IMR-90 (cell line): Measurements from ENCODE around the gene KLK11. TPM values are rescaled to one million over a fixed set of nuclear protein-coding genes. Genes with fewer than 3 reads are reported as not detected.

Experiments used
- ATAC-seq: fragments of 200-7000 bp; cut with Tn5 transposase; 2 replicates; pipeline ENCODE4 v1.9.1; 2020; ENCODE audit warnings: low read depth, mild to moderate bottlenecking, moderate library complexity
- BruUV-seq: library from RNA; stranded (reverse); fragments of 400-500 nt; replicated peaks from 2 replicates; lab custom pipeline; 2021; lab: Mats Ljungman, UMichigan
- CTCF ChIA-PET: fragments of 300-600 bp; formaldehyde crosslinking; extraction: SDS; loops from one replicate; lab custom pipeline; 2021; ENCODE audit warnings: antibody characterized with exemption; lab: Yijun Ruan, JAX
- POLR2A ChIA-PET: fragments of 300-600 bp; sonication (Branson Sonifier 250); formaldehyde crosslinking; loops from one replicate; lab custom pipeline; 2022; ENCODE audit warnings: antibody characterized with exemption; ENCODE audit not compliant: unreplicated experiment; lab: Charles Lee
- DNase-seq: peaks from one replicate; pipeline ENCODE4 v3.0.0; 2013
- H2AFZ ChIP-seq: replicated peaks from 2 replicates; pipeline ENCODE3; 2013; ENCODE audit warnings: low read length, mild to moderate bottlenecking; ENCODE audit not compliant: poor library complexity
- H2AK5ac ChIP-seq: 2 replicates; pipeline ENCODE4 v1.6.1; 2013; ENCODE audit warnings: low read depth, low read length, inconsistent platforms
- H2AK9ac ChIP-seq: replicated peaks from 2 replicates; pipeline ENCODE3; 2013; ENCODE audit warnings: mild to moderate bottlenecking, low read depth, low read length, moderate library complexity; ENCODE audit not compliant: poor library complexity
- H2BK120ac ChIP-seq: 2 replicates; pipeline ENCODE4 v1.6.1; 2013; ENCODE audit warnings: low read depth, low read length, inconsistent platforms
- H2BK15ac ChIP-seq: 3 replicates; pipeline ENCODE4 v1.6.1; 2013; ENCODE audit warnings: low read depth, low read length, inconsistent platforms
- H2BK20ac ChIP-seq: 2 replicates; pipeline ENCODE4 v1.6.1; 2013; ENCODE audit warnings: low read depth, mild to moderate bottlenecking, inconsistent platforms, low read length, moderate library complexity
- H2BK5ac ChIP-seq: 2 replicates; pipeline ENCODE4 v1.6.1; 2013; ENCODE audit warnings: mild to moderate bottlenecking, low read depth, low read length, inconsistent platforms; ENCODE audit not compliant: poor library complexity, severe bottlenecking
- H3K14ac ChIP-seq: replicated peaks from 2 replicates; pipeline ENCODE4 v1.6.1; 2013; ENCODE audit warnings: low read depth, low read length, inconsistent platforms
- H3K18ac ChIP-seq: 2 replicates; pipeline ENCODE4 v1.6.1; 2013; ENCODE audit warnings: low read depth, low read length, control low read depth
- H3K23ac ChIP-seq: 2 replicates; pipeline ENCODE4 v1.6.1; 2013; ENCODE audit warnings: low read depth, low read length, inconsistent platforms
- H3K27ac ChIP-seq: 2 replicates; pipeline ENCODE4 v1.5.1; 2013; ENCODE audit warnings: mild to moderate bottlenecking, control low read depth, low read length; ENCODE audit not compliant: insufficient read depth
- H3K27me3 ChIP-seq: 2 replicates; pipeline ENCODE4 v1.6.1; 2013; ENCODE audit warnings: low read length; ENCODE audit not compliant: control insufficient read depth, insufficient read depth
- H3K36me3 ChIP-seq: 2 replicates; pipeline ENCODE4 v1.6.1; 2013; ENCODE audit warnings: low read length, mixed read lengths; ENCODE audit not compliant: control insufficient read depth, insufficient read depth
- H3K4ac ChIP-seq: 2 replicates; pipeline ENCODE4 v1.6.1; 2013; ENCODE audit warnings: low read depth, low read length, inconsistent platforms
- H3K4me1 ChIP-seq: 2 replicates; pipeline ENCODE4 v1.6.1; 2013; ENCODE audit warnings: low read length, mixed read lengths; ENCODE audit not compliant: control insufficient read depth, insufficient read depth
- H3K4me2 ChIP-seq: 2 replicates; pipeline ENCODE4 v1.6.1; 2013; ENCODE audit warnings: low read depth, mild to moderate bottlenecking, control low read depth, low read length, moderate library complexity
- H3K4me3 ChIP-seq: 2 replicates; pipeline ENCODE4 v1.5.1; 2013; ENCODE audit warnings: low read depth, mild to moderate bottlenecking, control low read depth, low read length, moderate library complexity; ENCODE audit not compliant: insufficient read depth
- H3K56ac ChIP-seq: 2 replicates; pipeline ENCODE4 v1.6.1; 2013; ENCODE audit warnings: low read length, inconsistent platforms; ENCODE audit not compliant: insufficient read depth; ENCODE audit errors: extremely low read depth
- H3K79me1 ChIP-seq, 2 experiments: 2 replicates each; pipeline ENCODE4 v1.6.1; 2013; ENCODE audit warnings: low read length in 2 of 2, inconsistent platforms in 1 of 2, low read depth in 1 of 2
- H3K9ac ChIP-seq: 2 replicates; pipeline ENCODE4 v1.6.1; 2013; ENCODE audit warnings: low read depth, low read length, control low read depth
- H3K9me1 ChIP-seq: 2 replicates; pipeline ENCODE4 v1.6.1; 2013; ENCODE audit warnings: low read length, inconsistent platforms; ENCODE audit not compliant: insufficient read depth
- H3K9me3 ChIP-seq: 2 replicates; pipeline ENCODE4 v1.6.1; 2013; ENCODE audit warnings: low read length; ENCODE audit not compliant: control insufficient read depth, insufficient read depth
- H4K20me1 ChIP-seq: 2 replicates; pipeline ENCODE4 v1.6.1; 2013; ENCODE audit warnings: low read length, inconsistent platforms; ENCODE audit not compliant: insufficient read depth
- H4K5ac ChIP-seq: 2 replicates; pipeline ENCODE4 v1.6.1; 2013; ENCODE audit warnings: mild to moderate bottlenecking, low read depth, low read length, control low read depth
- H4K8ac ChIP-seq, 2 experiments: 2 replicates each; pipeline ENCODE4 v1.6.1; 2013; ENCODE audit warnings: low read depth in 2 of 2, low read length in 2 of 2, control low read depth in 1 of 2, inconsistent platforms in 1 of 2
- H4K91ac ChIP-seq: 2 replicates; pipeline ENCODE4 v1.6.1; 2013; ENCODE audit warnings: low read depth, low read length, inconsistent platforms; ENCODE audit not compliant: insufficient read depth
- BHLHE40 ChIP-seq: fragments of 150-350 bp; IDR thresholded peaks from 2 replicates; pipeline ENCODE4 v1.6.1; 2016; ENCODE audit warnings: mild to moderate bottlenecking, low read depth, low read length
- CEBPB ChIP-seq: IDR thresholded peaks from 2 replicates; pipeline ENCODE4 v1.6.1; 2012; ENCODE audit warnings: low read depth, low read length, improper control_type of control experiment
- CHD1 ChIP-seq: IDR thresholded peaks from 2 replicates; pipeline ENCODE4 v1.6.1; 2012; ENCODE audit warnings: low read depth, low read length, improper control_type of control experiment
- MAZ ChIP-seq: IDR thresholded peaks from 2 replicates; pipeline ENCODE4 v1.6.1; 2012; ENCODE audit warnings: low read depth, mild to moderate bottlenecking, low read length, improper control_type of control experiment, moderate library complexity, borderline replicate concordance
- MXI1 ChIP-seq: IDR thresholded peaks from 2 replicates; pipeline ENCODE4 v1.6.1; 2012; ENCODE audit warnings: low read depth, mild to moderate bottlenecking, low read length, moderate library complexity, borderline replicate concordance
- POLR2A ChIP-seq: IDR thresholded peaks from 2 replicates; pipeline ENCODE4 v1.6.1; 2012; ENCODE audit warnings: mild to moderate bottlenecking, low read depth, low read length
- RAD21 ChIP-seq: IDR thresholded peaks from 2 replicates; pipeline ENCODE4 v1.6.1; 2012; ENCODE audit warnings: low read length, improper control_type of control experiment
- RCOR1 ChIP-seq: IDR thresholded peaks from 2 replicates; pipeline ENCODE4 v1.6.1; 2012; ENCODE audit warnings: mild to moderate bottlenecking, low read length, improper control_type of control experiment; ENCODE audit not compliant: insufficient replicate concordance
- RFX5 ChIP-seq: IDR thresholded peaks from 2 replicates; pipeline ENCODE4 v1.8.0; 2012; ENCODE audit warnings: low read depth, mild to moderate bottlenecking, low read length, moderate library complexity
- SMC3 ChIP-seq: fragments of 150-350 bp; IDR thresholded peaks from 2 replicates; pipeline ENCODE4 v1.6.1; 2016; ENCODE audit warnings: low read depth, mild to moderate bottlenecking, antibody characterized with exemption, low read length, moderate library complexity
- WGBS, 2 experiments: methylation state at CpG; one replicate each; pipeline versions ENCODE4 v1.1.5 to v1.1.7; 2013; ENCODE audit warnings: missing lambda C conversion rate in 2 of 2; ENCODE audit not compliant: insufficient read length in 1 of 2; ENCODE audit errors: extremely low coverage in 2 of 2; 5-methylcytosine and 5-hydroxymethylcytosine counted together
- dilution Hi-C: fragments of 300-500 bp; cut with HindIII; formaldehyde crosslinking; loops from one replicate; pipeline ENCODE4 v1.14.3; 2018; ENCODE audit warnings: low sequenced_read_pairs; ENCODE audit not compliant: unreplicated experiment
- in situ Hi-C: fragments of 300-500 bp; cut with MboI; formaldehyde crosslinking; loops from 3 replicates; pipeline ENCODE4 v1.14.3; 2019; ENCODE audit warnings: low sequenced_read_pairs, inconsistent platforms, mixed read lengths
- intact Hi-C: fragments of 100-400 bp; cut with micrococcal nuclease; formaldehyde crosslinking; loops from 2 replicates; pipeline ENCODE4 v1.10.0; 2022
- polyA plus RNA-seq, 3 experiments: library from polyadenylated mRNA; depleted of rRNA; stranded (reverse); fragments of >200 nt; gene quantifications; 2 replicates each; pipeline ENCODE4 v1.2.3, GENCODE V29; 2012; ENCODE audit warnings: low replicate concordance in 1 of 3
- total RNA-seq: library from RNA; depleted of rRNA; stranded (reverse); fragments of >200 nt; gene quantifications from 2 replicates; pipeline ENCODE4 v1.2.3, GENCODE V29; 2012
- TF ChIP-seq, protein P1 (sequence below): fragments of 150-350 bp; IDR thresholded peaks from 2 replicates; pipeline ENCODE4 v1.6.1; 2016; ENCODE audit warnings: low read depth, mild to moderate bottlenecking, low read length, moderate library complexity, borderline replicate concordance
- TF ChIP-seq, protein P2 (sequence below): conservative IDR thresholded peaks from 2 replicates; pipeline ENCODE4 v1.5.1; 2012; ENCODE audit warnings: mild to moderate bottlenecking, low read depth, low read length, improper control_type of control experiment
- TF ChIP-seq, protein P3 (sequence below): fragments of 150-350 bp; IDR thresholded peaks from 2 replicates; pipeline ENCODE4 v1.6.1; 2017; ENCODE audit warnings: mild to moderate bottlenecking, antibody characterized with exemption, low read length, low read depth

Gene KLK11
- total and polyA plus RNA-seq, 2 of the 4 experiments (the other 2 are of a cell fraction): not detected

DNA sequence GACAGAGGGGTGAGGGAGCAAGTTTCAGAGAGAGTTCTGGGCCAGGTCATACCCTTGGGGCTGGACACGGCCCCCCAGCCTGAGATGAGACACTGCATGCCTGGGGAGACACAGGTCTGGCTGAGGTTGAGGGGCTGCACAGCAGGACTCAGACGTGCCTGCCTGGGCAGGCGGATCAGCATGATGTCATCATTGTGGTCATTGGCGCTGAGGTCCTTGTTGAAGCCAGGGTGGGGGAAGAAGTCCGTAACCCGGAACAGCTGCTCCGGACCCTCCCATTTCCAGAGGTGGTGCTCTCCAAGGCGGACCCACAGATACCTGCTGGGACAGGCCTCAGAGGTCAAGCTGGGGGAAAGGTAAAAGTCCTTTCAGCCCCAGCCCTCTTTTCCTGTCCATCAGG, 20.0 kb downstream of the KLK11 start:
- no peak for TF ChIP-seq SMC3
- no peak for TF ChIP-seq MXI1
- TF ChIP-seq CHD1: no peak
- no peak for TF ChIP-seq RFX5
- no peak for TF ChIP-seq CEBPB
- TF ChIP-seq, protein P1, sequence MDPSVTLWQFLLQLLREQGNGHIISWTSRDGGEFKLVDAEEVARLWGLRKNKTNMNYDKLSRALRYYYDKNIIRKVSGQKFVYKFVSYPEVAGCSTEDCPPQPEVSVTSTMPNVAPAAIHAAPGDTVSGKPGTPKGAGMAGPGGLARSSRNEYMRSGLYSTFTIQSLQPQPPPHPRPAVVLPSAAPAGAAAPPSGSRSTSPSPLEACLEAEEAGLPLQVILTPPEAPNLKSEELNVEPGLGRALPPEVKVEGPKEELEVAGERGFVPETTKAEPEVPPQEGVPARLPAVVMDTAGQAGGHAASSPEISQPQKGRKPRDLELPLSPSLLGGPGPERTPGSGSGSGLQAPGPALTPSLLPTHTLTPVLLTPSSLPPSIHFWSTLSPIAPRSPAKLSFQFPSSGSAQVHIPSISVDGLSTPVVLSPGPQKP: no peak
- TF ChIP-seq BHLHE40: no peak
- no peak for TF ChIP-seq POLR2A
- TF ChIP-seq RCOR1: no peak
- TF ChIP-seq, protein P2, sequence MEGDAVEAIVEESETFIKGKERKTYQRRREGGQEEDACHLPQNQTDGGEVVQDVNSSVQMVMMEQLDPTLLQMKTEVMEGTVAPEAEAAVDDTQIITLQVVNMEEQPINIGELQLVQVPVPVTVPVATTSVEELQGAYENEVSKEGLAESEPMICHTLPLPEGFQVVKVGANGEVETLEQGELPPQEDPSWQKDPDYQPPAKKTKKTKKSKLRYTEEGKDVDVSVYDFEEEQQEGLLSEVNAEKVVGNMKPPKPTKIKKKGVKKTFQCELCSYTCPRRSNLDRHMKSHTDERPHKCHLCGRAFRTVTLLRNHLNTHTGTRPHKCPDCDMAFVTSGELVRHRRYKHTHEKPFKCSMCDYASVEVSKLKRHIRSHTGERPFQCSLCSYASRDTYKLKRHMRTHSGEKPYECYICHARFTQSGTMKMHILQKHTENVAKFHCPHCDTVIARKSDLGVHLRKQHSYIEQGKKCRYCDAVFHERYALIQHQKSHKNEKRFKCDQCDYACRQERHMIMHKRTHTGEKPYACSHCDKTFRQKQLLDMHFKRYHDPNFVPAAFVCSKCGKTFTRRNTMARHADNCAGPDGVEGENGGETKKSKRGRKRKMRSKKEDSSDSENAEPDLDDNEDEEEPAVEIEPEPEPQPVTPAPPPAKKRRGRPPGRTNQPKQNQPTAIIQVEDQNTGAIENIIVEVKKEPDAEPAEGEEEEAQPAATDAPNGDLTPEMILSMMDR: no peak
- no peak for TF ChIP-seq RAD21
- TF ChIP-seq, protein P3, sequence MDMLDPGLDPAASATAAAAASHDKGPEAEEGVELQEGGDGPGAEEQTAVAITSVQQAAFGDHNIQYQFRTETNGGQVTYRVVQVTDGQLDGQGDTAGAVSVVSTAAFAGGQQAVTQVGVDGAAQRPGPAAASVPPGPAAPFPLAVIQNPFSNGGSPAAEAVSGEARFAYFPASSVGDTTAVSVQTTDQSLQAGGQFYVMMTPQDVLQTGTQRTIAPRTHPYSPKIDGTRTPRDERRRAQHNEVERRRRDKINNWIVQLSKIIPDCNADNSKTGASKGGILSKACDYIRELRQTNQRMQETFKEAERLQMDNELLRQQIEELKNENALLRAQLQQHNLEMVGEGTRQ: no peak
- no peak for TF ChIP-seq MAZ
- in situ Hi-C loops (no loop called here), intact Hi-C loops (no loop called here), dilution Hi-C loops (no loop called here)
- no peak overlapping the region for H2BK5ac ChIP-seq
- no peak overlapping the region for H2BK20ac ChIP-seq
- no peaks in the 10 kb centered on the region for H3K36me3 ChIP-seq
- no peak overlapping the region for H3K9ac ChIP-seq
- H2BK120ac ChIP-seq: no peak overlapping the region
- DNase-seq (no peak), ATAC-seq (no peak)
- H2BK15ac ChIP-seq: no peak overlapping the region
- ChIA-PET POLR2A (no interaction called here), CTCF (no interaction called here)
- no TSS peak for BruUV-seq
- peaks cover 4% of the 10 kb centered on the region for H3K9me3 ChIP-seq
- WGBS, 2 experiments: 48% methylated on average over 3 of the region's 8 CpGs; no CpG with 5 or more reads in 1 of the 2 experiments
- no peak overlapping the region for H2AK5ac ChIP-seq
- no peak overlapping the region for H2AK9ac ChIP-seq
- no peaks in the 10 kb centered on the region for H3K79me1 ChIP-seq
- no peak overlapping the region for H3K4me2 ChIP-seq
- no peak overlapping the region for H3K23ac ChIP-seq
- no peaks in the 10 kb centered on the region for H4K20me1 ChIP-seq
- H4K91ac ChIP-seq: no peak overlapping the region
- H3K4me3 ChIP-seq: no peak overlapping the region
- H4K5ac ChIP-seq: no peak overlapping the region
- H3K27me3 ChIP-seq: no peaks in the 10 kb centered on the region
- no peak overlapping the region for H4K8ac ChIP-seq
- no peak overlapping the region for H2AFZ ChIP-seq
- no peaks in the 10 kb centered on the region for H3K4me1 ChIP-seq
- H3K18ac ChIP-seq: no peak overlapping the region
- H3K14ac ChIP-seq: no peak overlapping the region
- H3K27ac ChIP-seq: no peak overlapping the region
- H3K4ac ChIP-seq: no peak overlapping the region
- no peak overlapping the region for H3K56ac ChIP-seq
- H3K9me1 ChIP-seq: no peaks in the 10 kb centered on the region
